HEK293 (cell line): ENCODE data around the gene PLOD3.

Experiments
- BCL11B ChIP-seq: fragments of 450-650 bp; formaldehyde crosslinking; IDR thresholded peaks from 2 replicates; pipeline ENCODE4 v1.5.1; 2016; ENCODE audit warnings: low read depth, missing biosample characterization, missing genetic modification characterization
- GLIS2 ChIP-seq: fragments of 450-650 bp; formaldehyde crosslinking; IDR thresholded peaks from 2 replicates; pipeline ENCODE4 v1.5.1; 2016; ENCODE audit warnings: missing biosample characterization, missing genetic modification characterization
- HOXA7 ChIP-seq: sonication (generic); formaldehyde crosslinking; IDR thresholded peaks from 2 replicates; pipeline ENCODE4 v1.8.1; 2022; ENCODE audit warnings: missing genetic modification reagents, borderline replicate concordance
- REPIN1 ChIP-seq: fragments of 450-650 bp; formaldehyde crosslinking; IDR thresholded peaks from 2 replicates; pipeline ENCODE4 v1.5.1; 2017; ENCODE audit warnings: missing biosample characterization, missing genetic modification characterization, low read depth
- SP2 ChIP-seq: fragments of 450-650 bp; formaldehyde crosslinking; IDR thresholded peaks from 2 replicates; pipeline ENCODE4 v1.5.1; 2016; ENCODE audit warnings: missing biosample characterization, missing genetic modification characterization
- TCF7L2 ChIP-seq: IDR thresholded peaks from 2 replicates; pipeline ENCODE4 v1.6.1; 2011; ENCODE audit warnings: low read depth, mild to moderate bottlenecking, inconsistent platforms, low read length, moderate library complexity, borderline replicate concordance
- TRIM28 ChIP-seq: IDR thresholded peaks from 2 replicates; pipeline ENCODE4 v1.6.1; 2011; ENCODE audit warnings: low read length, control low read depth, borderline replicate concordance
- ZFP41 ChIP-seq: fragments of 450-650 bp; formaldehyde crosslinking; IDR thresholded peaks from 2 replicates; pipeline ENCODE4 v1.5.1; 2016; ENCODE audit warnings: missing biosample characterization, missing genetic modification characterization, borderline replicate concordance
- ZFP69B ChIP-seq: fragments of 450-650 bp; formaldehyde crosslinking; IDR thresholded peaks from 2 replicates; pipeline ENCODE4 v1.5.1; 2016; ENCODE audit warnings: missing biosample characterization, missing genetic modification characterization
- ZNF157 ChIP-seq: fragments of 450-650 bp; formaldehyde crosslinking; IDR thresholded peaks from 2 replicates; pipeline ENCODE4 v1.5.1; 2016; ENCODE audit warnings: missing biosample characterization, missing genetic modification characterization
- ZNF211 ChIP-seq: fragments of 450-650 bp; formaldehyde crosslinking; IDR thresholded peaks from 2 replicates; pipeline ENCODE4 v1.5.1; 2016; ENCODE audit warnings: low read depth, missing biosample characterization, missing genetic modification characterization
- ZNF391 ChIP-seq: fragments of 450-650 bp; formaldehyde crosslinking; IDR thresholded peaks from 2 replicates; pipeline ENCODE4 v1.5.1; 2016; ENCODE audit warnings: low read depth, missing biosample characterization, missing genetic modification characterization, borderline replicate concordance
- ZNF544 ChIP-seq: fragments of 450-650 bp; formaldehyde crosslinking; IDR thresholded peaks from 2 replicates; pipeline ENCODE4 v1.5.0; 2017; ENCODE audit warnings: missing biosample characterization, missing genetic modification characterization
- ZNF585B ChIP-seq: fragments of 450-650 bp; formaldehyde crosslinking; IDR thresholded peaks from 2 replicates; pipeline ENCODE4 v1.5.1; 2016; ENCODE audit warnings: missing biosample characterization, missing genetic modification characterization
- ZNF621 ChIP-seq: fragments of 450-650 bp; formaldehyde crosslinking; IDR thresholded peaks from 2 replicates; pipeline ENCODE4 v1.5.1; 2017; ENCODE audit warnings: missing biosample characterization, missing genetic modification characterization
- ZNF624 ChIP-seq: fragments of 450-650 bp; formaldehyde crosslinking; IDR thresholded peaks from 2 replicates; pipeline ENCODE4 v1.5.1; 2017; ENCODE audit warnings: missing biosample characterization, missing genetic modification characterization
- ZNF654 ChIP-seq: fragments of 450-650 bp; formaldehyde crosslinking; IDR thresholded peaks from 2 replicates; pipeline ENCODE4 v1.5.1; 2016; ENCODE audit warnings: low read depth, missing biosample characterization, missing genetic modification characterization
- ZNF701 ChIP-seq: fragments of 450-650 bp; formaldehyde crosslinking; IDR thresholded peaks from 2 replicates; pipeline ENCODE4 v1.5.1; 2016; ENCODE audit warnings: missing biosample characterization, missing genetic modification characterization
- TF ChIP-seq, protein P1 (sequence below): fragments of 450-650 bp; formaldehyde crosslinking; IDR thresholded peaks from 2 replicates; pipeline ENCODE4 v1.5.1; 2016; ENCODE audit warnings: missing biosample characterization, missing genetic modification characterization, low read depth
- TF ChIP-seq, protein P2 (sequence below): sonication (generic); formaldehyde crosslinking; IDR thresholded peaks from 2 replicates; pipeline ENCODE4 v1.8.1; 2022; ENCODE audit warnings: mild to moderate bottlenecking, moderate library complexity, missing genetic modification reagents
- TF ChIP-seq, protein P3 (sequence below): fragments of 450-650 bp; formaldehyde crosslinking; conservative IDR thresholded peaks from 2 replicates; pipeline ENCODE4 v1.5.1; 2016; ENCODE audit warnings: low read depth, missing biosample characterization, missing genetic modification characterization
- TF ChIP-seq, protein P4 (sequence below): fragments of 450-650 bp; formaldehyde crosslinking; IDR thresholded peaks from 2 replicates; pipeline ENCODE4 v1.5.1; 2017; ENCODE audit warnings: missing biosample characterization, missing genetic modification characterization
- TF ChIP-seq, protein P5 (sequence below): fragments of 450-650 bp; formaldehyde crosslinking; IDR thresholded peaks from 2 replicates; pipeline ENCODE4 v1.5.1; 2017; ENCODE audit warnings: missing biosample characterization, missing genetic modification characterization
- TF ChIP-seq, protein P6 (sequence below): fragments of 450-650 bp; formaldehyde crosslinking; IDR thresholded peaks from 2 replicates; pipeline ENCODE4 v1.5.1; 2016; ENCODE audit warnings: missing biosample characterization, missing genetic modification characterization
- TF ChIP-seq, protein P7 (sequence below): fragments of 450-650 bp; formaldehyde crosslinking; IDR thresholded peaks from 2 replicates; pipeline ENCODE4 v1.5.1; 2016; ENCODE audit warnings: missing biosample characterization, missing genetic modification characterization
- TF ChIP-seq, protein P8 (sequence below): fragments of 450-650 bp; formaldehyde crosslinking; IDR thresholded peaks from 2 replicates; pipeline ENCODE4; 2016; ENCODE audit warnings: missing biosample characterization, missing genetic modification characterization

The PLOD3 gene

DNA sequence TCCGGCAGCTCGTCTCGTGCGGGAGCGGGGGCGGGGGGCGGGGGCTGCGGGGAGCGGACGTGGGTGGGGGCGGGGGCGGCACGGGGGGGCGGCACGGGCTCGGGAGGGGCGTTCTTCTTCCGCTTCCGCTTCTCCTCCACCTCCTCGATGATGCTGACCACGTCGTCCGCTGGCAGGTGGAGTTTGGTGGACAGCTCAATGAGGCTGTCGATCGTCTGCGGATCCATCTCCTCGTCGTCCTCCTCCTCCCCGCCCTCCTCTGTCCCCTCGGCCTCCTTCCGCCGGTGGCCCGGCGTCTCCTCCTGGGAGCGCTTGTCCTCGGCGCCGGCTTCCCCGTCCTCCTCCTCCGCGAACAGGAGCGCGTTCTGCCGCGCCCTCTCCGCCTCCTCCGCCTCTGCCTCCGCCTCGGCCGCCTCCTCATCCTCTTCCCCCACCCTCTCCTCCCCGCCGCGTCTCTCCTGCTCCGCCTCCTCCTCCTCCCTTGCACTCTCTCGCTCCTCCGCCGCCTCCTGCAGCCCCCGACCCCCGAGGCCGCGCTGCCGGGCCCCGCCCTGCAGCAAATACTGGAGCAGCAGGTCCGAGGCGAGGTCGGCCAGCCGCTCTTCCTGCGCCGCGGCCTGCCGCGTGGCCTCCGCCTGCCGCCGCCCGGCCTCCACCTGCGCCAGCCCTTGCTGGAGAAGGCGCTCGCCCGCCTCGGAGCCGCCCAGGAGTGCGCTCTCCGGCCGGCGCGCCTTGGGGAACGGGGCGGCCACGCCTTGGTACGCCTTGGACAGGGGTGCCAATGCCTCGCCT lies 53.9 kb downstream of the PLOD3 start (continued):
- no peak for TF ChIP-seq ZNF654 (tag by site-specific recombination)
- no peak for TF ChIP-seq BCL11B (tag by site-specific recombination)
- TF ChIP-seq, protein P1, sequence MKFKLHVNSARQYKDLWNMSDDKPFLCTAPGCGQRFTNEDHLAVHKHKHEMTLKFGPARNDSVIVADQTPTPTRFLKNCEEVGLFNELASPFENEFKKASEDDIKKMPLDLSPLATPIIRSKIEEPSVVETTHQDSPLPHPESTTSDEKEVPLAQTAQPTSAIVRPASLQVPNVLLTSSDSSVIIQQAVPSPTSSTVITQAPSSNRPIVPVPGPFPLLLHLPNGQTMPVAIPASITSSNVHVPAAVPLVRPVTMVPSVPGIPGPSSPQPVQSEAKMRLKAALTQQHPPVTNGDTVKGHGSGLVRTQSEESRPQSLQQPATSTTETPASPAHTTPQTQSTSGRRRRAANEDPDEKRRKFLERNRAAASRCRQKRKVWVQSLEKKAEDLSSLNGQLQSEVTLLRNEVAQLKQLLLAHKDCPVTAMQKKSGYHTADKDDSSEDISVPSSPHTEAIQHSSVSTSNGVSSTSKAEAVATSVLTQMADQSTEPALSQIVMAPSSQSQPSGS (tag by site-specific recombination), result no peak
- TF ChIP-seq, protein P2, sequence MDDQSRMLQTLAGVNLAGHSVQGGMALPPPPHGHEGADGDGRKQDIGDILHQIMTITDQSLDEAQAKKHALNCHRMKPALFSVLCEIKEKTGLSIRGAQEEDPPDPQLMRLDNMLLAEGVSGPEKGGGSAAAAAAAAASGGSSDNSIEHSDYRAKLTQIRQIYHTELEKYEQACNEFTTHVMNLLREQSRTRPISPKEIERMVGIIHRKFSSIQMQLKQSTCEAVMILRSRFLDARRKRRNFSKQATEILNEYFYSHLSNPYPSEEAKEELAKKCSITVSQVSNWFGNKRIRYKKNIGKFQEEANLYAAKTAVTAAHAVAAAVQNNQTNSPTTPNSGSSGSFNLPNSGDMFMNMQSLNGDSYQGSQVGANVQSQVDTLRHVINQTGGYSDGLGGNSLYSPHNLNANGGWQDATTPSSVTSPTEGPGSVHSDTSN (CRISPR knock-in tag), result no peak
- no peak for TF ChIP-seq TRIM28
- TF ChIP-seq ZNF621 (tag by site-specific recombination), result no peak
- TF ChIP-seq, protein P3, sequence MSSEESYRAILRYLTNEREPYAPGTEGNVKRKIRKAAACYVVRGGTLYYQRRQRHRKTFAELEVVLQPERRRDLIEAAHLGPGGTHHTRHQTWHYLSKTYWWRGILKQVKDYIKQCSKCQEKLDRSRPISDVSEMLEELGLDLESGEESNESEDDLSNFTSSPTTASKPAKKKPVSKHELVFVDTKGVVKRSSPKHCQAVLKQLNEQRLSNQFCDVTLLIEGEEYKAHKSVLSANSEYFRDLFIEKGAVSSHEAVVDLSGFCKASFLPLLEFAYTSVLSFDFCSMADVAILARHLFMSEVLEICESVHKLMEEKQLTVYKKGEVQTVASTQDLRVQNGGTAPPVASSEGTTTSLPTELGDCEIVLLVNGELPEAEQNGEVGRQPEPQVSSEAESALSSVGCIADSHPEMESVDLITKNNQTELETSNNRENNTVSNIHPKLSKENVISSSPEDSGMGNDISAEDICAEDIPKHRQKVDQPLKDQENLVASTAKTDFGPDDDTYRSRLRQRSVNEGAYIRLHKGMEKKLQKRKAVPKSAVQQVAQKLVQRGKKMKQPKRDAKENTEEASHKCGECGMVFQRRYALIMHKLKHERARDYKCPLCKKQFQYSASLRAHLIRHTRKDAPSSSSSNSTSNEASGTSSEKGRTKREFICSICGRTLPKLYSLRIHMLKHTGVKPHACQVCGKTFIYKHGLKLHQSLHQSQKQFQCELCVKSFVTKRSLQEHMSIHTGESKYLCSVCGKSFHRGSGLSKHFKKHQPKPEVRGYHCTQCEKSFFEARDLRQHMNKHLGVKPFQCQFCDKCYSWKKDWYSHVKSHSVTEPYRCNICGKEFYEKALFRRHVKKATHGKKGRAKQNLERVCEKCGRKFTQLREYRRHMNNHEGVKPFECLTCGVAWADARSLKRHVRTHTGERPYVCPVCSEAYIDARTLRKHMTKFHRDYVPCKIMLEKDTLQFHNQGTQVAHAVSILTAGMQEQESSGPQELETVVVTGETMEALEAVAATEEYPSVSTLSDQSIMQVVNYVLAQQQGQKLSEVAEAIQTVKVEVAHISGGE, result peak; percentile 74
- no peak for TF ChIP-seq ZFP41 (tag by site-specific recombination)
- TF ChIP-seq SP2 (tag by site-specific recombination), result peak; percentile 76
- TF ChIP-seq, protein P4, sequence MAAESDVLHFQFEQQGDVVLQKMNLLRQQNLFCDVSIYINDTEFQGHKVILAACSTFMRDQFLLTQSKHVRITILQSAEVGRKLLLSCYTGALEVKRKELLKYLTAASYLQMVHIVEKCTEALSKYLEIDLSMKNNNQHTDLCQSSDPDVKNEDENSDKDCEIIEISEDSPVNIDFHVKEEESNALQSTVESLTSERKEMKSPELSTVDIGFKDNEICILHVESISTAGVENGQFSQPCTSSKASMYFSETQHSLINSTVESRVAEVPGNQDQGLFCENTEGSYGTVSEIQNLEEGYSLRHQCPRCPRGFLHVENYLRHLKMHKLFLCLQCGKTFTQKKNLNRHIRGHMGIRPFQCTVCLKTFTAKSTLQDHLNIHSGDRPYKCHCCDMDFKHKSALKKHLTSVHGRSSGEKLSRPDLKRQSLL (tag by site-specific recombination), result no peak
- no peak for TF ChIP-seq ZNF624 (tag by site-specific recombination)
- TF ChIP-seq ZNF211 (tag by site-specific recombination), result no peak
- TF ChIP-seq, protein P5, sequence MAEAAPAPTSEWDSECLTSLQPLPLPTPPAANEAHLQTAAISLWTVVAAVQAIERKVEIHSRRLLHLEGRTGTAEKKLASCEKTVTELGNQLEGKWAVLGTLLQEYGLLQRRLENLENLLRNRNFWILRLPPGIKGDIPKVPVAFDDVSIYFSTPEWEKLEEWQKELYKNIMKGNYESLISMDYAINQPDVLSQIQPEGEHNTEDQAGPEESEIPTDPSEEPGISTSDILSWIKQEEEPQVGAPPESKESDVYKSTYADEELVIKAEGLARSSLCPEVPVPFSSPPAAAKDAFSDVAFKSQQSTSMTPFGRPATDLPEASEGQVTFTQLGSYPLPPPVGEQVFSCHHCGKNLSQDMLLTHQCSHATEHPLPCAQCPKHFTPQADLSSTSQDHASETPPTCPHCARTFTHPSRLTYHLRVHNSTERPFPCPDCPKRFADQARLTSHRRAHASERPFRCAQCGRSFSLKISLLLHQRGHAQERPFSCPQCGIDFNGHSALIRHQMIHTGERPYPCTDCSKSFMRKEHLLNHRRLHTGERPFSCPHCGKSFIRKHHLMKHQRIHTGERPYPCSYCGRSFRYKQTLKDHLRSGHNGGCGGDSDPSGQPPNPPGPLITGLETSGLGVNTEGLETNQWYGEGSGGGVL (tag by site-specific recombination), result peak; percentile 98
- no peak for TF ChIP-seq ZNF544 (tag by site-specific recombination)
- TF ChIP-seq, protein P6, sequence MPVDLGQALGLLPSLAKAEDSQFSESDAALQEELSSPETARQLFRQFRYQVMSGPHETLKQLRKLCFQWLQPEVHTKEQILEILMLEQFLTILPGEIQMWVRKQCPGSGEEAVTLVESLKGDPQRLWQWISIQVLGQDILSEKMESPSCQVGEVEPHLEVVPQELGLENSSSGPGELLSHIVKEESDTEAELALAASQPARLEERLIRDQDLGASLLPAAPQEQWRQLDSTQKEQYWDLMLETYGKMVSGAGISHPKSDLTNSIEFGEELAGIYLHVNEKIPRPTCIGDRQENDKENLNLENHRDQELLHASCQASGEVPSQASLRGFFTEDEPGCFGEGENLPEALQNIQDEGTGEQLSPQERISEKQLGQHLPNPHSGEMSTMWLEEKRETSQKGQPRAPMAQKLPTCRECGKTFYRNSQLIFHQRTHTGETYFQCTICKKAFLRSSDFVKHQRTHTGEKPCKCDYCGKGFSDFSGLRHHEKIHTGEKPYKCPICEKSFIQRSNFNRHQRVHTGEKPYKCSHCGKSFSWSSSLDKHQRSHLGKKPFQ (tag by site-specific recombination), result no peak
- TF ChIP-seq, protein P7, sequence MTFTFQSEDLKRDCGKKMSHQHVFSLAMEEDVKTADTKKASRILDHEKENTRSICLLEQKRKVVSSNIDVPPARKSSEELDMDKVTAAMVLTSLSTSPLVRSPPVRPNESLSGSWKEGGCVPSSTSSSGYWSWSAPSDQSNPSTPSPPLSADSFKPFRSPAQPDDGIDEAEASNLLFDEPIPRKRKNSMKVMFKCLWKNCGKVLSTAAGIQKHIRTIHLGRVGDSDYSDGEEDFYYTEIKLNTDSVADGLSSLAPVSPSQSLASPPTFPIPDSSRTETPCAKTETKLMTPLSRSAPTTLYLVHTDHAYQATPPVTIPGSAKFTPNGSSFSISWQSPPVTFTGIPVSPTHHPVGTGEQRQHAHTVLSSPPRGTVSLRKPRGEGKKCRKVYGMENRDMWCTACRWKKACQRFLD (tag by site-specific recombination), result no peak
- peak; percentile 85 for TF ChIP-seq GLIS2
- TF ChIP-seq, protein P8, sequence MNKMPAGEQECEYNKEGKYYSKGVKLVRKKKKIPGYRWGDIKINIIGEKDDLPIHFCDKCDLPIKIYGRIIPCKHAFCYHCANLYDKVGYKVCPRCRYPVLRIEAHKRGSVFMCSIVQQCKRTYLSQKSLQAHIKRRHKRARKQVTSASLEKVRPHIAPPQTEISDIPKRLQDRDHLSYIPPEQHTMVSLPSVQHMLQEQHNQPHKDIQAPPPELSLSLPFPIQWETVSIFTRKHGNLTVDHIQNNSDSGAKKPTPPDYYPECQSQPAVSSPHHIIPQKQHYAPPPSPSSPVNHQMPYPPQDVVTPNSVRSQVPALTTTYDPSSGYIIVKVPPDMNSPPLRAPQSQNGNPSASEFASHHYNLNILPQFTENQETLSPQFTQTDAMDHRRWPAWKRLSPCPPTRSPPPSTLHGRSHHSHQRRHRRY (tag by site-specific recombination), result peak; percentile 84; the same call in 1 of the 2 replicates
- TF ChIP-seq TCF7L2, result no peak
- 0 out of 2 replicates have a peak, but pooled peaks have one; percentile 49 for TF ChIP-seq ZNF391 (tag by site-specific recombination)
- TF ChIP-seq HOXA7 (CRISPR knock-in tag), result no peak
- no peak for TF ChIP-seq ZNF585B (tag by site-specific recombination)
- TF ChIP-seq ZNF157 (tag by site-specific recombination), result no peak
- no peak; the same call in 1 of the 2 replicates for TF ChIP-seq ZFP69B
- peak; percentile 58; the same call in 1 of the 2 replicates for TF ChIP-seq ZNF701 (tag by site-specific recombination)
- TF ChIP-seq REPIN1, result no peak
